SK-N-MC (cell line): ENCODE results near the gene GTPBP4.

ENCODE experiments used
- EZH2 ChIP-seq: fragments of 200-600 bp; sonication (generic); IDR thresholded peaks from one replicate; pipeline ENCODE4 v1.6.1; 2017; ENCODE audit warnings: antibody characterized with exemption
- FOXP2 ChIP-seq: optimal IDR thresholded peaks from 2 replicates; pipeline ENCODE3; 2011; ENCODE audit warnings: mild to moderate bottlenecking, moderate library complexity; ENCODE audit not compliant: insufficient read depth; ENCODE audit errors: extremely low read length, control extremely low read depth
- POLR2AphosphoS5 ChIP-seq: IDR thresholded peaks from 2 replicates; pipeline ENCODE4 v1.6.1; 2012; ENCODE audit warnings: mild to moderate bottlenecking, low read depth, low read length, borderline replicate concordance

DNA sequence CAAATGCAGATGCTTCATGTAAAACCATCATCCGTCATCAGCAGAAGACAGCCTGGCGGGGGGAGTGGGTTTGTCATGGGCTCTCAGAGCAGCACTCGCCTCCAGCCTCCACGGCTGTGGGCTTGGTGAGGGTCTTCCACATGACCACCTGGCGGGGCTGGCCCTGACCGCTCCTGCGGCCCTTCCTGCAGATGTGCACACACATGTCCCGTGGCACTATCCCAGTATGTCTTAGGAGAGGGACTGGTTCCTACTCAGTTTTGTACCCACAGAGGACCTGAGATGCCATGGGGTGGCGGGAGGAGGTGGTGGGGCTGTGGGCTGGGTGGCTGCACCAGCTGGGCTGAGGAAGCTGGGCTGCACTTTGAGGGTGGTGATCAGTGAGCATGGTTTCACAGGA is 32.7 kb downstream of the GTPBP4 start:
- TF ChIP-seq POLR2AphosphoS5: no peak
- TF ChIP-seq EZH2: no peak
- TF ChIP-seq FOXP2: no peak
